ENCODE data around the gene SZRD1.

DNA sequence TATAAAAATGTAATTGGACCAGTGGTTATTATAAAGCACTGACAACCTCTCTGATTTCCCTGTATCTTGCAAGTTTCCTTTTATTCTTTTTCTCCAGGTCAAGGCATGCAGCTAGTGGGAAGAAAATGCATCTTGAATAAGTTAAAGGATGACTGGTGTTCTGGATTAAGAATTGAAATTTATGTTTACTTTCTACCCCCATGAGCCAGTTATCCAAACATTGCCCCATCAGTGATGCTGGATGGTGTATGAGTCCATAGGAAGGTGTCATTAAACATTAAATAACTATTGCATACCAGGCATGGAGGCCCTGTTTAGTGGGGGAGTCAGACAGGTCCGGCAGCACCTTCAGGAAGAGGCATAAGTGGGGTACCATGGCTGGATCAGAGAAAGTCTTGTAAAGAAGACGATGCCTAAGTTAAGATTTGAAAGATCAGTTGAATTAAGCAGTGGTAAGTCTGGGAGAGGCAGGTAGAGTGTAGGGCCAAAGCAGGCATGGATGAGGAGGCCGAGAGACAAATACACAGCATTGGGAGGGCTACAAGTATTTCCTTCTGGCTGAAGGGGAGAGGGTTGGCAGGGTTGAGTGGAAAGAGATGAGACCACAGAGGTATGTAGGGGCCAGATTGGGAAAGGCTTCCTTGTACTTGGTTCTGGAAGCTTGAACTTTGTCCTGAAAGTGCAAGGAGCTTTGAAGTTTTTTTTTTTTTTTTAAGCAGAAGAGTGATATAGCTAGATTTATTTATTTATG lies 5.7 kb downstream of the SZRD1 start:
- TF ChIP-seq, protein P1, sequence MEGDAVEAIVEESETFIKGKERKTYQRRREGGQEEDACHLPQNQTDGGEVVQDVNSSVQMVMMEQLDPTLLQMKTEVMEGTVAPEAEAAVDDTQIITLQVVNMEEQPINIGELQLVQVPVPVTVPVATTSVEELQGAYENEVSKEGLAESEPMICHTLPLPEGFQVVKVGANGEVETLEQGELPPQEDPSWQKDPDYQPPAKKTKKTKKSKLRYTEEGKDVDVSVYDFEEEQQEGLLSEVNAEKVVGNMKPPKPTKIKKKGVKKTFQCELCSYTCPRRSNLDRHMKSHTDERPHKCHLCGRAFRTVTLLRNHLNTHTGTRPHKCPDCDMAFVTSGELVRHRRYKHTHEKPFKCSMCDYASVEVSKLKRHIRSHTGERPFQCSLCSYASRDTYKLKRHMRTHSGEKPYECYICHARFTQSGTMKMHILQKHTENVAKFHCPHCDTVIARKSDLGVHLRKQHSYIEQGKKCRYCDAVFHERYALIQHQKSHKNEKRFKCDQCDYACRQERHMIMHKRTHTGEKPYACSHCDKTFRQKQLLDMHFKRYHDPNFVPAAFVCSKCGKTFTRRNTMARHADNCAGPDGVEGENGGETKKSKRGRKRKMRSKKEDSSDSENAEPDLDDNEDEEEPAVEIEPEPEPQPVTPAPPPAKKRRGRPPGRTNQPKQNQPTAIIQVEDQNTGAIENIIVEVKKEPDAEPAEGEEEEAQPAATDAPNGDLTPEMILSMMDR (conservative IDR thresholded peaks at IDR 0.05; ENCODE audit: low read length), result no peak
- TF ChIP-seq EZH2phosphoT487 (IDR thresholded peaks at IDR 0.05; ENCODE audit: borderline replicate concordance, low read depth, low read length), result no peak

Data from OCI-LY7 (cell line).